ENCODE measurements around the gene HJURP.

Gene HJURP

GRCh38 chr2:233816334-233816733, 38.0 kb downstream of the HJURP start:
- Histone ChIP-seq H3K4me1 (ENCODE audit: control insufficient read depth, insufficient read depth, low read length, poor library complexity, severe bottlenecking) (no peaks in the 10 kb centered on the region), H3K27me3 (replicated peaks; ENCODE audit: control insufficient read depth, insufficient read depth, low read length, poor library complexity, severe bottlenecking) (no peaks in the 10 kb centered on the region), H3K36me3 (ENCODE audit: control insufficient read depth, insufficient read depth, low read length) (no peaks in the 10 kb centered on the region), H3K4me3 (ENCODE audit: insufficient read depth, low read depth, low read length, poor library complexity, severe bottlenecking) (no peak overlapping the region), H3K27ac (ENCODE audit: insufficient read depth, low read length, poor library complexity, severe bottlenecking) (no peak overlapping the region), H3K9me3 (ENCODE audit: control insufficient read depth, low read length) (no peaks in the 10 kb centered on the region)
- no peak for DNase-seq

GRCh38 chr2:233815861-233816260, 38.5 kb downstream of the HJURP start:
- Histone ChIP-seq H3K36me3 (ENCODE audit: control insufficient read depth, insufficient read depth, low read length) (no peaks in the 10 kb centered on the region), H3K4me3 (ENCODE audit: insufficient read depth, low read depth, low read length, poor library complexity, severe bottlenecking) (no peak overlapping the region), H3K27ac (ENCODE audit: insufficient read depth, low read length, poor library complexity, severe bottlenecking) (no peak overlapping the region), H3K27me3 (replicated peaks; ENCODE audit: control insufficient read depth, insufficient read depth, low read length, poor library complexity, severe bottlenecking) (no peaks in the 10 kb centered on the region), H3K4me1 (ENCODE audit: control insufficient read depth, insufficient read depth, low read length, poor library complexity, severe bottlenecking) (no peaks in the 10 kb centered on the region), H3K9me3 (ENCODE audit: control insufficient read depth, low read length) (no peaks in the 10 kb centered on the region)
- no peak for DNase-seq

- no peak for DNase-seq
- H3K36me3 ChIP-seq (ENCODE audit: control insufficient read depth, insufficient read depth, low read length), result no peaks in the 10 kb centered on the region
- no peaks in the 10 kb centered on the region for H3K4me1 ChIP-seq (ENCODE audit: control insufficient read depth, insufficient read depth, low read length, poor library complexity, severe bottlenecking)
- no peak overlapping the region for H3K27ac ChIP-seq (ENCODE audit: insufficient read depth, low read length, poor library complexity, severe bottlenecking)
- no peaks in the 10 kb centered on the region for H3K9me3 ChIP-seq (ENCODE audit: control insufficient read depth, low read length)
- peaks cover 3% of the 10 kb centered on the region for H3K27me3 ChIP-seq (replicated peaks; ENCODE audit: control insufficient read depth, insufficient read depth, low read length, poor library complexity, severe bottlenecking)
- no peak overlapping the region for H3K4me3 ChIP-seq (ENCODE audit: insufficient read depth, low read depth, low read length, poor library complexity, severe bottlenecking)
Observed at GRCh38 chr2:233814056-233814835, 40.1 kb downstream of the HJURP start.

- no peaks in the 10 kb centered on the region for H3K4me1 ChIP-seq (ENCODE audit: control insufficient read depth, insufficient read depth, low read length, poor library complexity, severe bottlenecking)
- H3K27me3 ChIP-seq (replicated peaks; ENCODE audit: control insufficient read depth, insufficient read depth, low read length, poor library complexity, severe bottlenecking), result peaks cover 3% of the 10 kb centered on the region
- H3K36me3 ChIP-seq (ENCODE audit: control insufficient read depth, insufficient read depth, low read length), result no peaks in the 10 kb centered on the region
- H3K9me3 ChIP-seq (ENCODE audit: control insufficient read depth, low read length), result no peaks in the 10 kb centered on the region
- no peak for DNase-seq
- no peak overlapping the region for H3K27ac ChIP-seq (ENCODE audit: insufficient read depth, low read length, poor library complexity, severe bottlenecking)
- H3K4me3 ChIP-seq (ENCODE audit: insufficient read depth, low read depth, low read length, poor library complexity, severe bottlenecking), result no peak overlapping the region
Observed at GRCh38 chr2:233813236-233814055, 40.9 kb downstream of the HJURP start.

GRCh38 chr2:233811732-233812131, 42.6 kb downstream of the HJURP start:
- DNase-seq, result no peak
- H3K4me1 ChIP-seq (ENCODE audit: control insufficient read depth, insufficient read depth, low read length, poor library complexity, severe bottlenecking), result no peaks in the 10 kb centered on the region
- H3K27me3 ChIP-seq (replicated peaks; ENCODE audit: control insufficient read depth, insufficient read depth, low read length, poor library complexity, severe bottlenecking), result peaks cover 3% of the 10 kb centered on the region
- no peaks in the 10 kb centered on the region for H3K36me3 ChIP-seq (ENCODE audit: control insufficient read depth, insufficient read depth, low read length)
- H3K4me3 ChIP-seq (ENCODE audit: insufficient read depth, low read depth, low read length, poor library complexity, severe bottlenecking), result no peak overlapping the region
- H3K27ac ChIP-seq (ENCODE audit: insufficient read depth, low read length, poor library complexity, severe bottlenecking), result no peak overlapping the region
- H3K9me3 ChIP-seq (ENCODE audit: control insufficient read depth, low read length), result no peaks in the 10 kb centered on the region

- peaks cover 3% of the 10 kb centered on the region for H3K27me3 ChIP-seq (replicated peaks; ENCODE audit: control insufficient read depth, insufficient read depth, low read length, poor library complexity, severe bottlenecking)
- no peak overlapping the region for H3K27ac ChIP-seq (ENCODE audit: insufficient read depth, low read length, poor library complexity, severe bottlenecking)
- no peak for DNase-seq
- no peaks in the 10 kb centered on the region for H3K4me1 ChIP-seq (ENCODE audit: control insufficient read depth, insufficient read depth, low read length, poor library complexity, severe bottlenecking)
- H3K9me3 ChIP-seq (ENCODE audit: control insufficient read depth, low read length), result no peaks in the 10 kb centered on the region
- no peaks in the 10 kb centered on the region for H3K36me3 ChIP-seq (ENCODE audit: control insufficient read depth, insufficient read depth, low read length)
- no peak overlapping the region for H3K4me3 ChIP-seq (ENCODE audit: insufficient read depth, low read depth, low read length, poor library complexity, severe bottlenecking)
Observed at GRCh38 chr2:233811087-233811486, 43.2 kb downstream of the HJURP start.

- Histone ChIP-seq H3K36me3 (ENCODE audit: control insufficient read depth, insufficient read depth, low read length) (no peaks in the 10 kb centered on the region), H3K4me3 (ENCODE audit: insufficient read depth, low read depth, low read length, poor library complexity, severe bottlenecking) (no peak overlapping the region)
- DNase-seq, result no peak
Observed at GRCh38 chr2:233810385-233810784, 44.0 kb downstream of the HJURP start.

GRCh38 chr2:233807966-233808935, 46.1 kb downstream of the HJURP start:
- H3K9me3 ChIP-seq (ENCODE audit: control insufficient read depth, low read length), result no peaks in the 10 kb centered on the region
- H3K4me1 ChIP-seq (ENCODE audit: control insufficient read depth, insufficient read depth, low read length, poor library complexity, severe bottlenecking), result no peaks in the 10 kb centered on the region
- H3K27ac ChIP-seq (ENCODE audit: insufficient read depth, low read length, poor library complexity, severe bottlenecking), result no peak overlapping the region
- H3K27me3 ChIP-seq (replicated peaks; ENCODE audit: control insufficient read depth, insufficient read depth, low read length, poor library complexity, severe bottlenecking), result peaks cover 3% of the 10 kb centered on the region
- no peak for DNase-seq
- no peaks in the 10 kb centered on the region for H3K36me3 ChIP-seq (ENCODE audit: control insufficient read depth, insufficient read depth, low read length)
- H3K4me3 ChIP-seq (ENCODE audit: insufficient read depth, low read depth, low read length, poor library complexity, severe bottlenecking), result no peak overlapping the region

More at GRCh38 chr2:233810385-233810784, 44.0 kb downstream of the HJURP start:
- H3K9me3 ChIP-seq (ENCODE audit: control insufficient read depth, low read length), result no peaks in the 10 kb centered on the region
- H3K27me3 ChIP-seq (replicated peaks; ENCODE audit: control insufficient read depth, insufficient read depth, low read length, poor library complexity, severe bottlenecking), result peaks cover 3% of the 10 kb centered on the region
- no peak overlapping the region for H3K27ac ChIP-seq (ENCODE audit: insufficient read depth, low read length, poor library complexity, severe bottlenecking)
- no peaks in the 10 kb centered on the region for H3K4me1 ChIP-seq (ENCODE audit: control insufficient read depth, insufficient read depth, low read length, poor library complexity, severe bottlenecking)

GRCh38 chr2:233807215-233807865, 47.0 kb downstream of the HJURP start:
- no peak for DNase-seq
- Histone ChIP-seq H3K27ac (ENCODE audit: insufficient read depth, low read length, poor library complexity, severe bottlenecking) (no peak overlapping the region), H3K4me3 (ENCODE audit: insufficient read depth, low read depth, low read length, poor library complexity, severe bottlenecking) (no peak overlapping the region), H3K9me3 (ENCODE audit: control insufficient read depth, low read length) (no peaks in the 10 kb centered on the region), H3K27me3 (replicated peaks; ENCODE audit: control insufficient read depth, insufficient read depth, low read length, poor library complexity, severe bottlenecking) (peaks cover 3% of the 10 kb centered on the region), H3K4me1 (ENCODE audit: control insufficient read depth, insufficient read depth, low read length, poor library complexity, severe bottlenecking) (no peaks in the 10 kb centered on the region), H3K36me3 (ENCODE audit: control insufficient read depth, insufficient read depth, low read length) (no peaks in the 10 kb centered on the region)
